Common myeloid progenitor, CD34-positive (primary cell): ENCODE results near the gene DCLK1.

ENCODE experiments used
- CTCF ChIA-PET: fragments of 350-600 bp; sonication (Branson Sonifier 250); formaldehyde crosslinking; loops from one replicate; lab custom pipeline; 2021; ENCODE audit warnings: antibody characterized with exemption; lab: Charles Lee
- POLR2A ChIA-PET: fragments of 350-600 bp; sonication (Branson Sonifier 250); formaldehyde crosslinking; loops from one replicate; lab custom pipeline; 2021; ENCODE audit warnings: antibody characterized with exemption; lab: Charles Lee
- DNase-seq, 3 donors: peaks; one replicate each; pipeline versions ENCODE4 v3.0.0 to v3.0.0-alpha.2; 2013
- H3K27ac ChIP-seq, 2 experiments: 1 replicate in 1 of 2; 2 replicates in 1 of 2; pipeline ENCODE4 v1.7.0; 2013; ENCODE audit warnings: inconsistent platforms in 2 of 2, low read length in 2 of 2, mild to moderate bottlenecking in 2 of 2, low read depth in 1 of 2, moderate library complexity in 1 of 2; ENCODE audit not compliant: severe bottlenecking in 2 of 2, insufficient read depth in 1 of 2, poor library complexity in 1 of 2
- H3K27me3 ChIP-seq, 5 experiments: replicated peaks in 2 of 5; 1 replicate in 3 of 5; 2 replicates in 2 of 5; pipeline versions ENCODE4 v1.6.1 to v1.7.0; 2013; ENCODE audit warnings: low read length in 4 of 5, mild to moderate bottlenecking in 2 of 5, moderate library complexity in 2 of 5, inconsistent platforms in 1 of 5; ENCODE audit not compliant: insufficient read depth in 5 of 5, control insufficient read depth in 4 of 5
- H3K36me3 ChIP-seq, 4 experiments: 1 replicate in 2 of 4; 2 replicates in 2 of 4; pipeline versions ENCODE4 v1.6.1 to v1.7.0; 2013; ENCODE audit warnings: low read length in 3 of 4, control low read depth in 1 of 4, mild to moderate bottlenecking in 1 of 4; ENCODE audit not compliant: control insufficient read depth in 4 of 4, insufficient read depth in 4 of 4
- H3K4me1 ChIP-seq, 4 experiments: 1 replicate in 3 of 4; 2 replicates in 1 of 4; pipeline versions ENCODE4 v1.6.1 to v1.7.1; 2013; ENCODE audit warnings: low read length in 3 of 4, mild to moderate bottlenecking in 3 of 4, control low read depth in 1 of 4, inconsistent platforms in 1 of 4, moderate library complexity in 1 of 4; ENCODE audit not compliant: control insufficient read depth in 4 of 4, insufficient read depth in 4 of 4; ENCODE audit errors: control extremely low read depth in 1 of 4
- H3K4me3 ChIP-seq, 7 experiments: 1 replicate in 4 of 7; 2 replicates in 3 of 7; pipeline versions ENCODE4 v1.5.1 to v1.7.0; 2013; ENCODE audit warnings: mild to moderate bottlenecking in 7 of 7, low read length in 6 of 7, moderate library complexity in 6 of 7, inconsistent platforms in 2 of 7, low read depth in 2 of 7, control low read depth in 1 of 7; ENCODE audit not compliant: insufficient read depth in 4 of 7, control insufficient read depth in 1 of 7; ENCODE audit errors: extremely low read depth in 1 of 7
- H3K9me3 ChIP-seq, 5 experiments: 1 replicate in 4 of 5; 2 replicates in 1 of 5; pipeline versions ENCODE4 v1.6.1 to v1.7.1; 2013; ENCODE audit warnings: low read length in 4 of 5, mild to moderate bottlenecking in 2 of 5, inconsistent platforms in 1 of 5, low read depth in 1 of 5, moderate library complexity in 1 of 5; ENCODE audit not compliant: control insufficient read depth in 4 of 5, insufficient read depth in 2 of 5; ENCODE audit errors: control extremely low read depth in 1 of 5
- WGBS: methylation state at CpG from one replicate; pipeline ENCODE4 v1.1.5; 2013; ENCODE audit not compliant: insufficient coverage; 5-methylcytosine and 5-hydroxymethylcytosine counted together

The DCLK1 gene

GRCh38 chr13:36031490-36031889 lies 99.7 kb downstream of the DCLK1 start:
- CTCF ChIA-PET, result no interaction called here
- WGBS, result 43% methylated on average over 4 of the region's 8 CpGs
- POLR2A ChIA-PET, result no interaction called here
- no peaks in the 10 kb centered on the region for H3K27me3 ChIP-seq
- no peaks in the 10 kb centered on the region for H3K4me1 ChIP-seq
- H3K36me3 ChIP-seq, result no peaks in the 10 kb centered on the region
- DNase-seq, result no peak
- H3K27ac ChIP-seq, result no peak overlapping the region
- no peak overlapping the region for H3K4me3 ChIP-seq
- H3K9me3 ChIP-seq, result no peaks in the 10 kb centered on the region

DNA sequence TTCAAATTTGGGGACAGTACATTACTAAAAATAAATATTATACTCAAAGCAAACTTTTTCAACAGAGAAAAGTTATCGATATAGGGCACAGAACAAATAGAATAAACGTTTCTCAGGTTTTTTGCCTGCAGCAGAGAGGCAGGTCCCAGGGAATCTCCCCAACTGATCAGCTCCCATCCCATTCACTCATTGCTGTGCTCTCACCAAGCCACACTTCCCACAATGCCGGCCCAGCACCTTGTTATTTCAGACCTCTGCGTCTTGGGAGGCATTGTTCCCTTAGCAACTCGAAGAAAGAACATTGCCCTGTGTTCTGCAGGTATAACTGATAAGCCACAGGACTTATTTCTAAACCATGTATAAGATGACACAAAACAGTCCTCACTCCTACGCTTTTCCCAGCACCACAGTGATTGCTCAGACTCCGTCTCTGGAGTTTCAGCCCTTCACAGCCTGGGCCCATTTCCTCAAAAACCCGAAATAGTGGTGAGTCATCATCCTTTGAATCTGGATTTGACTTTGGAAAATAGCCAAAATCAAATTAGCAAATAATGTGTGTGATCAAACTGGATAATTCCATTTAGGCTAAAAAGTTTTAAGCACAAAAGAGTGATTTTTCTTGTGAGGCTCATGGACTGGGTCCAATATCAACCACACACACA lies 100.4 kb downstream of the DCLK1 start:
- Histone ChIP-seq H3K9me3 (no peaks in the 10 kb centered on the region), H3K27ac (no peak overlapping the region), H3K4me3 (no peak overlapping the region), H3K27me3 (no peaks in the 10 kb centered on the region), H3K4me1 (no peaks in the 10 kb centered on the region), H3K36me3 (no peaks in the 10 kb centered on the region)
- ChIA-PET POLR2A (no interaction called here), CTCF (no interaction called here)
- 95% methylated on average over 8 of the region's 8 CpGs for WGBS
- DNase-seq, result no peak

GRCh38 chr13:36029166-36029565 lies 102.0 kb downstream of the DCLK1 start:
- no peaks in the 10 kb centered on the region for H3K9me3 ChIP-seq
- H3K36me3 ChIP-seq, result no peaks in the 10 kb centered on the region
- DNase-seq, result no peak
- 95% methylated on average over 3 of the region's 6 CpGs for WGBS
- H3K27ac ChIP-seq, result no peak overlapping the region
- H3K27me3 ChIP-seq, result no peaks in the 10 kb centered on the region
- H3K4me1 ChIP-seq, result no peaks in the 10 kb centered on the region
- POLR2A ChIA-PET, result no interaction called here
- CTCF ChIA-PET, result no interaction called here
- H3K4me3 ChIP-seq, result no peak overlapping the region

DNA sequence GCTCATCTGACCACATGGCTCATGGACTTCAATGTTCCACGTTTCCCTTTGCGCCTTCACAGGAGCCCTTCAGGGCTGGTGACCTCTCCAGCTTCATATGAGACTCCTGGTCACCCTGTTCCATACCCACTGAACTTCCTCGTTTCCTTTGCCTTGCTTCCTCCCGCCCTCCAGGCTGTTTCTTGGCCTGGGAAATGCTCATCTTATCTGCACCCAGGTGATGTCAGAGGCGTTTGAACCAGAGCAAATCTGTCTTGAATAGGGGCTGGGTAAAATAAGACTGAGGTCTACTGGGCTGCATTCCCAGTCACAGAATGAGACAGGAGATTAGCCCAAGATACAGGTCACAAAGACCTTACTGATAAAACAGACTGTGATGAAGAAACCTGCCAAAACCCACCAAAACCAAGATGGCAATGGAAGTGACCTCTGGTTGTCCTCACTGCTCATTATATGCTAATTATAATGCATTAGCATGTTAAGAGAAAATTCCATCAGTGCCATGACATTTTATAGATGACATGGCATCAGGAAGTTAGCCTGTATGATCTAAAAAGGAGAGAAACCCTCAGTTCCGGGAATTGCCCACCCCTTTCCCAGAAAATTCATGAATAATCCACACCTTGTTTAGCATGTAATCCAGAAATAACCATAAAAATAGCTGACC lies 102.7 kb downstream of the DCLK1 start:
- H3K27ac ChIP-seq, result no peak overlapping the region
- DNase-seq, result no peak
- no peaks in the 10 kb centered on the region for H3K36me3 ChIP-seq
- H3K4me1 ChIP-seq, result no peaks in the 10 kb centered on the region
- no peaks in the 10 kb centered on the region for H3K9me3 ChIP-seq
- ChIA-PET CTCF (no interaction called here), POLR2A (no interaction called here)
- no peak overlapping the region for H3K4me3 ChIP-seq
- H3K27me3 ChIP-seq, result no peaks in the 10 kb centered on the region
- WGBS, result 92% methylated on average over 3 of the region's 6 CpGs

DNA sequence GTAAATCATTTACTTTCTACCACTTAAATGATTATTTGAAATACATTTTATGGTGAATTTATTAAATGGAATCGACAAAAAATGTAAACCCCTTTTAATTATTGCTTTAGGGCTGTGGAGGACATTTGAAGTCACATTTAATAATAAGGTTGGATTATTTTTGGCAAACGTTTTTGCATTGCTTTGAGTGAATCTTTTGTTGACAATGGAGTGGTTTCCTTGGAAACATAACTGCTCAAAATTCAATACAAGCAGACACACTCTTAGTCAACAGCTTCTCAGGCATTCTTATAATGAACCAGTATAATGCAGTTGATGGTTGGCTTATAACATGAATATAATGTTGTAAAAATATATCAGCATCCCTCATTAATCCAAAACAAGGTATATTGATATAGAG lies 104.7 kb downstream of the DCLK1 start:
- ChIA-PET POLR2A (no interaction called here), CTCF (no interaction called here)
- no peak for DNase-seq
- no CpG with 5 or more reads among the region's 2 CpGs for WGBS
- H3K4me3 ChIP-seq, result no peak overlapping the region
- H3K4me1 ChIP-seq, result no peaks in the 10 kb centered on the region
- H3K27ac ChIP-seq, result no peak overlapping the region
- no peaks in the 10 kb centered on the region for H3K9me3 ChIP-seq
- H3K36me3 ChIP-seq, result no peaks in the 10 kb centered on the region
- H3K27me3 ChIP-seq, result no peaks in the 10 kb centered on the region

- no peaks in the 10 kb centered on the region for H3K4me1 ChIP-seq
- WGBS, result 100% methylated on average over 1 of the region's 3 CpGs
- H3K4me3 ChIP-seq, result no peak overlapping the region
- H3K36me3 ChIP-seq, result no peaks in the 10 kb centered on the region
- H3K9me3 ChIP-seq, result peaks cover 0 to 3% (median 1%) of the 10 kb centered on the region in 5 experiments
- ChIA-PET CTCF (no interaction called here), POLR2A (no interaction called here)
- no peaks in the 10 kb centered on the region for H3K27me3 ChIP-seq
- no peak overlapping the region for H3K27ac ChIP-seq
- DNase-seq, result no peak
Observed at GRCh38 chr13:36014763-36015162, 116.4 kb downstream of the DCLK1 start.

DNA sequence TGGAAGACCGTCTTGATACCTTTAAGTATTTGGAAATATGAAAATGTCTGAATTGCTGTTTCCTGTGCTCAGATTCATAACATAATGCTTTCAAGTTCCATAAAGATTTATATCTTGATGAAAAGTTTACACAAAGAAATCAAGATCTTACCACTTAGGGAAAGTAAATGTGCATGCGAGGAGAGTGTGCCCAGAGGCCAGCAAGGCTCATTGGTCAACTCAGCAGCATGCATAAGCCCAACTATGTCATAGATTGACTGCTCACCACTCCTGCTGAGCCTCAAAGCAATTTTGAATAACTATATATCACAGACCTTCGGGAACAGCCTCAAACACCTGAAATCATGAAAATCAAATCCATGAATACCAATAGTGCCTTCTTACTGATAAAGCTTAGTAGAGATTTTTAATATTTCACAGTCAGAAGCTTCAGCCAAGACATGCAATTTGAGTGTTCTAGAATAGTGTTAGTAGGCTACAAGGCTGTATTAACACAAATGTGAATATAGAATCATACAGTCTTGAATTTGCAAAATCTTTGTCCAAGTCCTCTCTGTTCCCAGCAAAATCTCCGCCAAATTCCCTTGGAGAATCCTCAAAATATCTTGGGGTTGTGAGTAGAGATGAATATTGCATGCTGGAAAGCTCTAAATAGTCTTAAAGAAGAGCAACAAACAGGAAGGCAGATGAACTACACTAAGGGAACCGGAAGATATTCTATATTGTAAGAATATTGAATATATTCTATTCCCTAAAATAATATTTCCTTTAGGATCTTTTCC lies 124.1 kb downstream of the DCLK1 start:
- H3K4me3 ChIP-seq, result no peak overlapping the region
- ChIA-PET CTCF (no interaction called here), POLR2A (no interaction called here)
- no peaks in the 10 kb centered on the region for H3K27me3 ChIP-seq
- no peak overlapping the region for H3K27ac ChIP-seq
- no peaks in the 10 kb centered on the region for H3K4me1 ChIP-seq
- no peak for DNase-seq
- no peaks in the 10 kb centered on the region for H3K36me3 ChIP-seq
- no CpG with 5 or more reads among the region's 5 CpGs for WGBS
- H3K9me3 ChIP-seq, result no peaks in the 10 kb centered on the region
